K562 (cell line): Measurements from ENCODE around the gene FARSA. TPM values are rescaled to one million over a fixed set of nuclear protein-coding genes. Genes with fewer than 3 reads are reported as not detected.

Experiments used
- ATAC-seq: fragments of 200-7000 bp; cut with Tn5 transposase; 3 replicates; pipeline ENCODE4 v1.9.1; 2020; ENCODE audit warnings: moderate library complexity
- BruUV-seq: library from RNA; stranded (reverse); fragments of 400-500 nt; replicated peaks from 2 replicates; lab custom pipeline; 2021; lab: Mats Ljungman, UMichigan
- CTCF ChIA-PET: fragments of 300-600 bp; formaldehyde crosslinking; extraction: SDS; loops from one replicate; lab custom pipeline; 2021; ENCODE audit warnings: low intra/inter-chr PET ratio; lab: Yijun Ruan, JAX
- POLR2A ChIA-PET: fragments of 300-600, 350-650 bp; sonication (Branson Sonifier 250); formaldehyde crosslinking; extraction: SDS; loops from one replicate; lab custom pipeline; 2021; ENCODE audit warnings: antibody characterized with exemption, inconsistent platforms; lab: Yijun Ruan, JAX
- DNase-seq, 4 experiments: peaks; one replicate each; pipeline versions ENCODE4 v3.0.0 to v3.0.0-alpha.2; 2011 to 2018; ENCODE audit warnings: low spot score in 3 of 4, mixed read lengths in 3 of 4; ENCODE audit errors: extremely low read depth in 1 of 4
- FAIRE-seq: peaks from 2 replicates; lab custom pipeline; 2011; peaks lifted over from hg19 to GRCh38; lab: Jason Lieb, UNC
- H2AFZ ChIP-seq: 2 replicates; pipeline ENCODE4 v1.6.0; 2011; ENCODE audit warnings: low read depth, low read length, control low read depth, inconsistent platforms
- H3K27ac ChIP-seq: fragments of 200-600 bp; 3 replicates; pipeline ENCODE4 v1.8.0; 2011; ENCODE audit warnings: low read depth, mild to moderate bottlenecking, control low read depth, inconsistent platforms, low read length, moderate library complexity, mixed read lengths; ENCODE audit errors: extremely low read depth
- H3K27me3 ChIP-seq, 2 experiments: fragments of 300-600 bp in 1 of 2; 2 replicates in 1 of 2; 3 replicates in 1 of 2; pipeline versions ENCODE4 v1.6.0 to v1.8.0; 2011; ENCODE audit warnings: inconsistent platforms in 2 of 2, low read length in 2 of 2, mild to moderate bottlenecking in 1 of 2, mixed read lengths in 1 of 2, moderate library complexity in 1 of 2; ENCODE audit not compliant: control insufficient read depth in 2 of 2, insufficient read depth in 2 of 2
- H3K36me3 ChIP-seq: fragments of 300-600 bp; 3 replicates; pipeline ENCODE4 v1.8.0; 2011; ENCODE audit warnings: mild to moderate bottlenecking, low read length, inconsistent platforms; ENCODE audit not compliant: control insufficient read depth, insufficient read depth
- H3K4me1 ChIP-seq, 2 experiments: fragments of 200-600 bp in 1 of 2; replicated peaks in 1 of 2; 2 replicates in 1 of 2; 3 replicates in 1 of 2; pipeline versions ENCODE4 v1.5.1 to v1.8.0; 2011; ENCODE audit warnings: inconsistent platforms in 2 of 2, low read length in 2 of 2, mild to moderate bottlenecking in 1 of 2, mixed read lengths in 1 of 2, moderate library complexity in 1 of 2; ENCODE audit not compliant: control insufficient read depth in 2 of 2, insufficient read depth in 2 of 2
- H3K4me2 ChIP-seq: 2 replicates; pipeline ENCODE4 v1.6.1; 2011; ENCODE audit warnings: low read length, control low read depth, inconsistent platforms, mixed read lengths; ENCODE audit not compliant: insufficient read depth
- H3K4me3 ChIP-seq: fragments of 200-600 bp; sonication (generic), shearing (Covaris generic); 2 replicates; pipeline ENCODE4 v1.5.1; 2016; ENCODE audit warnings: control low read depth, inconsistent platforms
- H3K79me2 ChIP-seq: fragments of 200-600 bp; 3 replicates; pipeline ENCODE4 v1.8.0; 2011; ENCODE audit warnings: low read length, inconsistent platforms; ENCODE audit not compliant: control insufficient read depth, insufficient read depth
- H3K9ac ChIP-seq, 2 experiments: 2 replicates each; pipeline versions ENCODE4 v1.6.0 to v1.6.1; 2011; ENCODE audit warnings: low read depth in 2 of 2, low read length in 2 of 2, control low read depth in 1 of 2, inconsistent platforms in 1 of 2, mild to moderate bottlenecking in 1 of 2, mixed read lengths in 1 of 2; ENCODE audit not compliant: insufficient read depth in 1 of 2
- H3K9me1 ChIP-seq: one replicate; pipeline ENCODE4 v1.6.0; 2011; ENCODE audit warnings: inconsistent platforms, mild to moderate bottlenecking, low read length, moderate library complexity; ENCODE audit not compliant: control insufficient read depth, insufficient read depth
- H3K9me3 ChIP-seq: replicated peaks from 2 replicates; pipeline ENCODE4 v1.5.1; 2011; ENCODE audit warnings: low read depth, low read length, inconsistent platforms; ENCODE audit not compliant: control insufficient read depth, insufficient read depth
- H4K20me1 ChIP-seq: replicated peaks from 2 replicates; pipeline ENCODE4 v1.6.1; 2011; ENCODE audit warnings: low read length, inconsistent platforms, mixed read lengths; ENCODE audit not compliant: control insufficient read depth, insufficient read depth
- FIP1L1 ChIP-seq: fragments of 200-400 bp; formaldehyde crosslinking; IDR thresholded peaks from 2 replicates; pipeline ENCODE4 v1.6.1; 2018; ENCODE audit warnings: mild to moderate bottlenecking, low read depth, low read length; ENCODE audit not compliant: poor library complexity, severe bottlenecking
- NELFE ChIP-seq: IDR thresholded peaks from 2 replicates; pipeline ENCODE4 v1.6.1; 2011; ENCODE audit warnings: mild to moderate bottlenecking; ENCODE audit not compliant: insufficient read depth, insufficient read length
- POLR2G ChIP-seq: fragments of 200-400 bp; formaldehyde crosslinking; IDR thresholded peaks from 2 replicates; pipeline ENCODE4 v1.6.1; 2017; ENCODE audit warnings: low read depth, mild to moderate bottlenecking, antibody characterized with exemption, low read length, moderate library complexity
- PRPF4 ChIP-seq: fragments of 200-400 bp; formaldehyde crosslinking; IDR thresholded peaks from one replicate; pipeline ENCODE4 v1.6.1; 2017; ENCODE audit warnings: low read length, low read depth, mild to moderate bottlenecking; ENCODE audit not compliant: insufficient read depth, poor library complexity, severe bottlenecking
- RBFOX2 ChIP-seq: fragments of 200-400 bp; formaldehyde crosslinking; IDR thresholded peaks from 2 replicates; pipeline ENCODE4 v1.6.1; 2017; ENCODE audit warnings: low read depth, mild to moderate bottlenecking, low read length, moderate library complexity
- RBM22 ChIP-seq: fragments of 200-400 bp; formaldehyde crosslinking; IDR thresholded peaks from 2 replicates; pipeline ENCODE4 v1.6.1; 2018; ENCODE audit warnings: low read length, low read depth; ENCODE audit not compliant: poor library complexity, severe bottlenecking
- ZBTB33 ChIP-seq: sonication (generic); formaldehyde crosslinking; IDR thresholded peaks from 2 replicates; pipeline ENCODE4 v1.8.1; 2023; ENCODE audit warnings: mild to moderate bottlenecking, missing genetic modification reagents
- WGBS: fragments of 100-300 bp; shearing (Covaris generic); methylation state at CpG from one replicate; pipeline ENCODE4 v1.1.6; 2016; ENCODE audit warnings: low coverage, mixed read lengths; ENCODE audit not compliant: insufficient coverage; ENCODE audit errors: missing lambda C conversion rate; 5-methylcytosine and 5-hydroxymethylcytosine counted together
- in situ Hi-C: fragments of 300-500 bp; cut with MboI; formaldehyde crosslinking; loops from 4 replicates; pipeline ENCODE4 v1.15.0; 2018; ENCODE audit warnings: inconsistent platforms, mixed read lengths
- intact Hi-C: fragments of 100-400 bp; cut with micrococcal nuclease; formaldehyde crosslinking; loops from 2 replicates; pipeline ENCODE4 v1.14.2; 2022
- polyA plus RNA-seq, 8 experiments: library from polyadenylated mRNA; depleted of rRNA in 4 of 8; stranded (reverse) in 5 of 8; unstranded in 3 of 8; fragments of >200 nt; fragmentation: Nextera tagmentation in 2 of 8; fragmentation: Illumina TruSeq in 1 of 8; extraction: Ambion mirVana in 2 of 8; extraction: Trizol in 1 of 8; gene quantifications; 2 replicates each; pipeline versions ENCODE4 v1.2.1 to v1.2.3, GENCODE V29; 2011 to 2014; ENCODE audit warnings: inconsistent platforms in 1 of 8, missing spikeins in 1 of 8
- total RNA-seq, 7 experiments: library from RNA; depleted of rRNA in 6 of 7; stranded (reverse); fragments of >200 nt in 6 of 7; fragmentation: Illumina TruSeq in 2 of 7; extraction: Trizol in 2 of 7; gene quantifications; 2 replicates each; pipeline versions ENCODE4 v1.2.1 to v1.2.3, GENCODE V29; 2011 to 2021; ENCODE audit warnings: low replicate concordance in 1 of 7
- TF ChIP-seq, protein P1 (sequence below): fragments of 250-450 bp; sonication (Bioruptor Pico); IDR thresholded peaks from 2 replicates; pipeline ENCODE4 v1.4.0; 2020; ENCODE audit warnings: mild to moderate bottlenecking

FARSA gene
- total and polyA plus RNA-seq, 9 of the 15 experiments (the other 6 are each of a cell fraction or from before 2014, with no cell fraction given) = 25.2 to 237 (median 89.6) TPM

GRCh38 chr19:12875086-12875485, 58.4 kb downstream of the FARSA start (continued):
- TF ChIP-seq PRPF4 = no peak
- TF ChIP-seq, protein P1, sequence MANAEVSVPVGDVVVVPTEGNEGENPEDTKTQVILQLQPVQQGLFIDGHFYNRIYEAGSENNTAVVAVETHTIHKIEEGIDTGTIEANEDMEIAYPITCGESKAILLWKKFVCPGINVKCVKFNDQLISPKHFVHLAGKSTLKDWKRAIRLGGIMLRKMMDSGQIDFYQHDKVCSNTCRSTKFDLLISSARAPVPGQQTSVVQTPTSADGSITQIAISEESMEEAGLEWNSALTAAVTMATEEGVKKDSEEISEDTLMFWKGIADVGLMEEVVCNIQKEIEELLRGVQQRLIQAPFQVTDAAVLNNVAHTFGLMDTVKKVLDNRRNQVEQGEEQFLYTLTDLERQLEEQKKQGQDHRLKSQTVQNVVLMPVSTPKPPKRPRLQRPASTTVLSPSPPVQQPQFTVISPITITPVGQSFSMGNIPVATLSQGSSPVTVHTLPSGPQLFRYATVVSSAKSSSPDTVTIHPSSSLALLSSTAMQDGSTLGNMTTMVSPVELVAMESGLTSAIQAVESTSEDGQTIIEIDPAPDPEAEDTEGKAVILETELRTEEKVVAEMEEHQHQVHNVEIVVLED (CRISPR knock-in tag) = no peak

GRCh38 chr19:12873891-12874745, 59.4 kb downstream of the FARSA start:
- intact Hi-C loops (no loop called here), in situ Hi-C loops (no loop called here)
- Histone ChIP-seq H2AFZ (no peak overlapping the region), H3K27ac (no peak overlapping the region), H4K20me1 (no peaks in the 10 kb centered on the region), H3K4me3 (no peak overlapping the region), H3K36me3 (peaks cover 28% of the 10 kb centered on the region; the same call in 2 of the 3 replicates), H3K79me2 (no peaks in the 10 kb centered on the region), H3K4me2 (no peak overlapping the region), H3K4me1 (peaks cover 0 to 27% of the 10 kb centered on the region in 2 experiments; a peak in 2 of 5 replicates), H3K27me3 (no peaks in the 10 kb centered on the region), H3K9me1 (no peaks in the 10 kb centered on the region), H3K9ac (no peak overlapping the region), H3K9me3 (peaks cover 2% of the 10 kb centered on the region; the same call in 1 of the 2 replicates)
- FAIRE-seq (no peak), DNase-seq (no peak), ATAC-seq (no peak)
- TF ChIP-seq NELFE (no peak), POLR2G (peak; percentile 60), RBFOX2 (peak; percentile 26), RBM22 (peak; percentile 58), ZBTB33 (CRISPR knock-in tag) (peak; percentile 83), FIP1L1 (peak; percentile 12)
- CTCF ChIA-PET = no interaction called here
- BruUV-seq = no TSS peak
- POLR2A ChIA-PET = interaction anchor here (0.6 to 3.3 kb wide), 4 partner anchors 7 to 33 kb away, joined by 3 to 37 read pairs (median 15); partner anchors contain the start of genes DNASE2 and KLF1
- 97% methylated on average over 50 of the region's 86 CpGs for WGBS
